T-helper 2 cell treated with Interferon-gamma antibody and Interleukin-4, amounts not matched to agents 5 μg/mL and 100 μg/mL, for 36 hours (primary cell): ENCODE results near the gene MAPK11.

ENCODE experiments used
- DNase-seq: peaks from one replicate; pipeline ENCODE4 v3.0.0; 2021; ENCODE audit warnings: low spot score
- H3K27ac Mint-ChIP-seq: one replicate; pipeline ENCODE4 v1.8.0; 2021; ENCODE audit warnings: mild to moderate bottlenecking, mixed read lengths
- H3K27me3 Mint-ChIP-seq: one replicate; pipeline ENCODE4 v1.8.0; 2021; ENCODE audit warnings: low read depth, mixed read lengths
- H3K36me3 Mint-ChIP-seq: one replicate; pipeline ENCODE4 v1.8.0; 2021; ENCODE audit warnings: low read depth, mixed read lengths
- H3K4me1 Mint-ChIP-seq: one replicate; pipeline ENCODE4 v1.8.0; 2021; ENCODE audit warnings: low read depth, mixed read lengths
- H3K4me3 Mint-ChIP-seq: one replicate; pipeline ENCODE4 v1.8.0; 2022; ENCODE audit warnings: mild to moderate bottlenecking, moderate library complexity, mixed read lengths
- H3K9me3 Mint-ChIP-seq: one replicate; pipeline ENCODE4 v1.8.0; 2021; ENCODE audit warnings: mixed read lengths

Gene MAPK11

DNA sequence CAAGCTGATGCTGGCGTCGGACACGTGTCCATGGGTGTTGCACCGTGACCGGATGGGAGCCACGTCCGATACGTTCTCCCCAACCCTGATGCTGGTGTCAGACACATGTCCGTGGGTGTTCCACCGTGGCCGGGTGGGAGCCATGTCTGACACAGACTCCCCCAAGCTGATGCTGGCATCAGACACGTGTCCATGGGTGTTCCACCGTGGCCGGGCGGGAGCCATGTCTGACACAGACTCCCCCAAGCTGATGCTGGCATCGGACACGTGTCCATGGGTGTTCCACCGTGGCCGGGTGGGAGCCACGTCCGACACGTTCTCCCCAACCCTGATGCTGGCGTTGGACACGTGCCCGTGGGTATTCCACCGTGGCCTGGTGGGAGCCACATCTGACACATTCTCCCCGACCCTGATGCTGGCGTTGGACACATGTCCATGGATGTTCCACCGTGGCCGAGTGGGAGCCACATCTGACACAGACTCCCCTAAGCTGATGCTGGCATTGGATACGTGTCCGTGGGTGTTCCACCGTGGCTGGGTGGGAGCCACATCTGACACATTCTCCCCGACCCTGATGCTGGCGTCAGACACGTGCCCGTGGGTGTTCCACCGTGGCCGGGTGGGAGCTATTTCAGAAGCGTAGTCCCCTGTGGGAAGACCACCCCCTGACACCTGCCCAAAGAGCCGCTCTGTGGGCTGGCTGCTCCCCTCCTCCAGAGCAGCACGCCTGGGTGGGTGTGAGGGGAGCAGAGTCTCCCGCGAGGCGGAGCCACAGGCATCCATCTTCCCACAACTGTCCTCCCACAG is 49.4 kb downstream of the MAPK11 start:
- no peaks in the 10 kb centered on the region for H3K4me1 Mint-ChIP-seq
- no peak for DNase-seq
- H3K4me3 Mint-ChIP-seq, result no peak overlapping the region
- H3K36me3 Mint-ChIP-seq, result peaks cover 17% of the 10 kb centered on the region
- no peaks in the 10 kb centered on the region for H3K9me3 Mint-ChIP-seq
- no peak overlapping the region for H3K27ac Mint-ChIP-seq
- H3K27me3 Mint-ChIP-seq, result no peaks in the 10 kb centered on the region

DNA sequence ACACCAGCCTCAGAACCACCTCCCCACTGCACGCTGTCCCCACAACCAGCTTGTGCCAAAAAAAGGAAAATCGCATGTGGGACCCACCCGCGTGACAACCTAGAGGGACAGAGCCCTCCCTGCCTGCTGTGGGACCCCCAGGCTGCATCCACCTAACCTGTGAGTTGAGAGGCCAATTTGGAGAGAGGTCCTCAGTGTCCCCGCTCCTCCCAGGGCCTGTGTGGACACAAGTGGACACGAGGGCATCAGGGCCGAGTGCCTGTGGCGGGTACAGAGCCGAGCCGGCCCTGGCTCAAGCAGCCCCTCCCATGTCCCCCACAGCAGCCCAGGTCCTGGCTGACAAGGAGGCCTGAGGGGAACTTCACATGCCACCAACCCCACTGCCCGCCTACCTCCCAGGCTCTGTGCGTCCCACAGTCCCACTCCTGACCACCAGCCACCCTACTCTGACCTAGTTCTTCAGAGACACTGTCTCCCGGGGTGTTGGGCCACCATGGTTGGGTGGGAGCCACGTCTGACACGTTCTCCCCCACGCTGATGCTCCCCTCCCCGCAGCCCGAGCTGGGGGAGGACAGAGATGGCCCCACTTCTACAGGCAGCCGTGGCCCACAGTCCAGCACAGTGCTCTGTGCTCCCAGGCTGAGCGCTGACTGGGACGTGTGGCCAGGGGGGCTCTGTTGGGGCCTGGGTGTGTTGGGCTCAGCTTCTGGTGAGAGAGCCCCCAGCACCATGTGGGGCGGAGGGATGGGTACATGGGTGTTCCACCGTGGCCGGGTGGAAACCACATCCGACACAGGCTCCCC is 50.2 kb downstream of the MAPK11 start:
- DNase-seq, result no peak
- Mint-ChIP-seq H3K4me3 (no peak overlapping the region), H3K9me3 (no peaks in the 10 kb centered on the region), H3K36me3 (peaks cover 19% of the 10 kb centered on the region), H3K27ac (no peak overlapping the region), H3K4me1 (no peaks in the 10 kb centered on the region), H3K27me3 (no peaks in the 10 kb centered on the region)

DNA sequence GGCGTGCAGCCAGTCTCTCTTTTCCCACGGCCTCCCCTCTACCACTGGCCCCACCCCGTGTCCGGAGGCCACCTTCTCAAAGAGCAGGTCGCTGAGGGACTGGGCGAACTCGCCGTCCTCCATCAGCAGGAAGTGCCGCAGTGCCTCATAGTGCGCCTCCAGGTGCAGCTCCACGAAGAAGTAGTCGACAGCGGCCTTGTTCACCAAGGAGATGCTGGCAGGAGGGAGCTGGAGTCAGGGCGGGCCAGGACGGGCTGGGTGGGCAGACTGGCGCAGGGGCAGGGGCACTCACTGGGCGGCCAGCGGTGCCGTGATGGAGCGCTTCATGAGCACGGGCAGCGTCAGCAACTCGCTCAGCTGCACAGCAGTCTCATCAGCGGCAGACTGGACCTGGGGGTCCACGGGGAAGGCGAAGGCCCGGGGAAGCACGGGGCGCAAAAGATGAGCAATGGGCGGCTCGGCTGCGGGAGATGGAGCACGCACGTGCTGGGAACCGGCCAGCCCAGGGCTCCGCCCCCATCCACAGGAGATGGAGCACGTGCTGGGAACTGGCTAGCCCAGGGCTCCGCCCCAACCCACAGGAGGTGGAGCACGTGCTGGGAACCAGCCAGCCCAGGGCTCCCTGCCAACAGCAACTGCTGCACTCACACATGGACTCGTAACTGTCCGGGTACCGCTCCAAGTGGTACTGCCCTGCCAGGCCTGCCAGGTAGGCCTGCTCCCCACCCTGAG is 51.0 kb downstream of the MAPK11 start:
- no peak overlapping the region for H3K27ac Mint-ChIP-seq
- no peak overlapping the region for H3K4me3 Mint-ChIP-seq
- H3K9me3 Mint-ChIP-seq, result no peaks in the 10 kb centered on the region
- DNase-seq, result no peak
- no peaks in the 10 kb centered on the region for H3K4me1 Mint-ChIP-seq
- H3K27me3 Mint-ChIP-seq, result no peaks in the 10 kb centered on the region
- H3K36me3 Mint-ChIP-seq, result peaks cover 22% of the 10 kb centered on the region

DNA sequence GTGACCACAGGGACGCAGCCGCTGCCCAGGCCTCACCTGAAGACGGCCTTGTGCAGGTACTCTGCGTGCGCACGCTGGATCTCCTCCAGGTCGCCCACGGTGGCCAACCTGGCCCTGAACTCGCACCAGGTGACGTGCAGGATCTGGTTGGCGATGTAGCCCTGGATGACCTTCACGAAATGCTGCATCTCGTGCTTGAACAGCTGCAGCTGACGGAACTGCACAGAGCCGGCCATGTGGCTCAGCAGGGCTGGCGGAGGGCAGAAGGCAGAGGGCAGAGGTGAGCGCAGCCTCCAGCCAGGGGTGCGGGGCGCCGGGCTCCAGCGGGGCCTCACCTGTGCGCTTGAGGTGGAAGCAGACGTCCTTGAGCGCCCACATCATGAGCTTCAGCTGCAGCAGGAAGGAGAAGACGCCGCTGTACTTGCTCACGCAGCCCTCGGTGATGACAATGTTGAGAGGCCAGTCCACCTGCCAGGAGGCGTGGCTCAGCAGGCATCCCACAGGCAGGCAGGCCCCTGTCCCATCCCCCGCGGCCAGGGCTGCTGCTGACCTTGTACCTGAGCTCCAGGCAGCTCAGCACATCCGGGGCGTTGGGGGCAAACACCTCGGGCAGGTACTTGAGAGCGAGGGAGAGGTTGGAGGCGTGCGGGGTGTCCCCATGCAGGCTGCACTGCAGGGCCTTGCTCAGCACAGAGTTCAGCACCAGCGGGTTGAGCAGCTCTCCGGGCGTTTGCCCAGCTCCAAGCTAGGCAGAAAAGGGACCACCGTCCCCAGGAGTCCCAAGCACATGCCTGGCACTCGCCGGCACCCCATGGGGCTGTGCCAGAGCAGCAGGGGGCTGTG is 51.8 kb downstream of the MAPK11 start:
- no peaks in the 10 kb centered on the region for H3K27me3 Mint-ChIP-seq
- no peaks in the 10 kb centered on the region for H3K9me3 Mint-ChIP-seq
- H3K27ac Mint-ChIP-seq, result no peak overlapping the region
- H3K4me3 Mint-ChIP-seq, result no peak overlapping the region
- DNase-seq, result no peak
- peaks cover 20% of the 10 kb centered on the region for H3K36me3 Mint-ChIP-seq
- H3K4me1 Mint-ChIP-seq, result no peaks in the 10 kb centered on the region

DNA sequence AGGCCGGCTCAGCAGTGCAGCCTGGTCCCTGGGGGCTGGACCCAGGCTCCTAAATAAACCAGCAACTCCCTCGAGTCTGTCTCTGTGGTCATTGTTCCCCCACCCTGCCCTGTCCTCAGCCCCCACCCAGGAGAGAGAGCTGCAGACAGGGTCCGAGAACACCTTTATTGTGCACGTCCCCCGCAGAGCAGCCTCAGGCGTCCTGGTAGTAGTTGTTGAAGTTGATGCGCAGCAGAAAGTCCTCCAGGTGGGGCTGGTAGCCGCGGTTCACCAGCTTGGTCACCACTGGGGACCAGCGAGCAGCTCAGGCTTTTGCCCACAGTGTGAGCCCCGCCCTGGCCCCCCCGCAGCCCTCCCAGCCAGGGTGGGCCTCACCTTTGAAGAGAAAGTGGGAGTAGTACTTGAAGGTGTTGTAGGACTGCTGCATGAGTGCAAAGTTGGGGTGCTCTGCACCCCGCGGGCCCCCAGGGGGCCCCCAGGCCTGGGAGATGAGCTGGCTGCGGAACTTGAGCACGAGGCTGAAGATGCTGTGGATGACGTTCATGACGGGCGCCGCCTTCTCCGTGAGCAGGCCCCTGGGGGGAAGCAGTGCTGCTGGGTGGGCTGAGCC is 52.5 kb downstream of the MAPK11 start:
- H3K27me3 Mint-ChIP-seq, result no peaks in the 10 kb centered on the region
- no peak overlapping the region for H3K4me3 Mint-ChIP-seq
- DNase-seq, result no peak
- no peaks in the 10 kb centered on the region for H3K4me1 Mint-ChIP-seq
- H3K9me3 Mint-ChIP-seq, result no peaks in the 10 kb centered on the region
- no peak overlapping the region for H3K27ac Mint-ChIP-seq
- peaks cover 23% of the 10 kb centered on the region for H3K36me3 Mint-ChIP-seq

DNA sequence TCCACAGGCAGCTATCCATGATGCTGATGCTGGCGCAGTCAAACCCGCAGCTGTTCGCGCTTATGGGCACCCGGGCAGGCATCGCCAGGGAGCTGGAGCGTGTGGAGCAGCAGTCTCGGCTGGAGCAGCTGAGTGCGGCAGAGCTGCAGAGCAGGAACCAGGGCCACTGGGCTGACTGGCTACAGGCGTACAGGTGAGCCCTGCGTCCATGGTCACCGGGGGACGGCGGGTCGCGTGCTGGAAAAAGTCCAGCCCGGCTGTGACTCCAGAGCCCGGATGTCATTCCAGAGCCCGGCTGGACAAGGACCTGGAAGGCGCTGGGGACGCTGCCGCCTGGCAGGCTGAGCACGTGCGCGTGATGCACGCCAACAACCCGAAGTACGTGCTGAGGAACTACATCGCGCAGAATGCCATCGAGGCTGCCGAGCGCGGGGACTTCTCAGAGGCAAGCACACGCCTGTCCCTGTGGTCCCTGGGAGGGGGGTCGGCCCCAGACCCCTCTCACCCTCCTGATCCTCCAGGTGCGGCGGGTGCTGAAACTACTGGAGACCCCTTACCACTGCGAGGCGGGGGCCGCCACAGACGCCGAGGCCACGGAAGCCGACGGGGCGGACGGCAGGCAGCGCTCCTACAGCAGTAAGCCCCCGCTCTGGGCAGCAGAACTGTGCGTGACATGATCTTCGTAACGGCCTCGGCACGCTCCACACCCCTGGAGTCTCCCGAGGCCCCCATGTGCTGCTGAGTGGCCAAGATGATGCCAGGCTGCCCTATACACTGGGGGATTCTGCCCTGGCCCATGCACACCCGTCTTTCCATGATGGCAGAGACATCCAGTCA is 53.3 kb downstream of the MAPK11 start:
- peaks cover 27% of the 10 kb centered on the region for H3K36me3 Mint-ChIP-seq
- H3K27ac Mint-ChIP-seq, result no peak overlapping the region
- H3K9me3 Mint-ChIP-seq, result no peaks in the 10 kb centered on the region
- no peak overlapping the region for H3K4me3 Mint-ChIP-seq
- no peaks in the 10 kb centered on the region for H3K4me1 Mint-ChIP-seq
- no peak for DNase-seq
- H3K27me3 Mint-ChIP-seq, result no peaks in the 10 kb centered on the region

DNA sequence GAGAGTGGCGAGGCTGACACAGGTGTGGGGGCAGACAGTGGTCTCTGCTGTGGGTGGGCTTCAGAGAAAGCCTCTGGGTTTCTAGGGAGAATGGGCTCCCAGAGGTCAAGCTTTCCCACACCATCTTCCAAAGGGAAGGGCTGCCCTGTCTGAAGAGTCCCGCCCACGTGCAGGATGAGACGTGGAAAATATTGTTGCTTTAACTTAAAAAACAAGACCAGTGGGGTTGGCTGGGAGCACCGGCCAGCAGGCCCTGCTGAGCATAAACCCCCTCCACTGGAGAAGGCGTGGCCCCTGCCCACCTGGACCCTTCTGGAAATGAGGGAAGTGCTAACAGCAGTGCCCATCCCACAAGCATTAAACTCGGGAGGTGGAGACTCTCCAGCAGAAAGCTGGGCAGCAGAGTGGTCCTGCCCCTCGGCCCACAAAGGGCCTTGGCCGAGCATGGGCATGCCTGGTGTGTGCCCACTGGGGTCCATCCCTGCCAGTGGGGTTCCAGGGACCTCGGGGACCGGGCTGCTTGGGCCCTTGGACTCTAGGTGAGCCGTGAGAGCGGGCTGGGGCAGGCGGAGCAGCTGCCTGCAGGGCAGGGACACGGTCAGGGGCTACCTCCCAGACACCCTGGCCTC is 54.0 kb downstream of the MAPK11 start:
- H3K27ac Mint-ChIP-seq, result no peak overlapping the region
- peaks cover 29% of the 10 kb centered on the region for H3K36me3 Mint-ChIP-seq
- no peaks in the 10 kb centered on the region for H3K4me1 Mint-ChIP-seq
- H3K27me3 Mint-ChIP-seq, result no peaks in the 10 kb centered on the region
- H3K4me3 Mint-ChIP-seq, result no peak overlapping the region
- no peaks in the 10 kb centered on the region for H3K9me3 Mint-ChIP-seq
- no peak for DNase-seq

DNA sequence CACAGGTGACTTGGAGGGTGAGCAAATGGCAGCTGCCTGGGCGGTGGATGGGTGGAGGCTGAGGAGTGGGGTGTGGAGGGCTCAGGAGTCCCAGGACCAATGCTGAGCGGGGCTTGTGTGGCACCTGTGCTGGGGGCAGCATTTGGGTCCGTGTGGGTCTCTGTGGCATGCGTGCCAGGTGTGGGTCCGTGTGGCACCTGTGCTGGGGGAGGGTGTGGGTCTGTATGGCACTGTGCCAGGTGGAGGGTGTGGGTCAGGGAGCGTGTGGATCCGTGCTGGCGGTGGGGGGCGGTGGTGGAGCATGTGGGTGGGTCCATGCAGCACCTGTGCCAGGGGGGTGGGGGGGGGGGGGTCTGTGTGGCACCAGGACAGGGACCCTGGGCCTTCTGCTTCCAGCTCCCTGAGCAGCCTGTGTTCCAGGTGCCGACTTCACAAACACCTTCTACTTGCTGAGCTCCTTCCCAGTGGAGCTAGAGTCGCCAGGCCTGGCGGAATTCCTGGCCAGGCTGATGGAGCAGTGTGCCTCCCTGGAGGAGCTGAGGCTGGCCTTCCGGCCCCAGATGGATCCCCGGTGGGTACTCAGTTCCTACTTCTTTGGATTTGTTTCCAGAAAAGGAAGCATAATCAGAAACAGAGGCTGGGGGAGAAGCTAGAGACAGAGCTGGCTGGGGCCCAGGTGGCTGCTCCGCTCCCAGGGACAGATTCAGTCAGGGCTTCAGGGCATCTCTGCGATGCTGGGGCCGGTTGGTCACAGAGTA is 54.7 kb downstream of the MAPK11 start:
- no peak for DNase-seq
- Mint-ChIP-seq H3K4me1 (no peaks in the 10 kb centered on the region), H3K9me3 (no peaks in the 10 kb centered on the region), H3K27me3 (no peaks in the 10 kb centered on the region), H3K36me3 (peaks cover 28% of the 10 kb centered on the region), H3K27ac (peak overlapping the region; percentile 21), H3K4me3 (no peak overlapping the region)
